Fibroblast of lung (primary cell): ENCODE results near the gene FRMD4A. TPM values are rescaled to one million over a fixed set of nuclear protein-coding genes. Genes with fewer than 3 reads are reported as not detected.

Experiments
- DNase-seq, 2 donors: peaks; one replicate each; pipeline versions ENCODE4 v3.0.0 to v3.0.0-alpha.2; 2010; ENCODE audit warnings: low read depth in 2 of 2
- H2AFZ ChIP-seq: 2 replicates; pipeline ENCODE4 v1.5.1; 2012; ENCODE audit warnings: low read length, control low read depth, inconsistent platforms
- H3K27ac ChIP-seq: 2 replicates; pipeline ENCODE4 v1.5.1; 2011; ENCODE audit warnings: low read length, control low read depth; ENCODE audit not compliant: insufficient read depth
- H3K27me3 ChIP-seq: 2 replicates; pipeline ENCODE4 v1.5.1; 2011; ENCODE audit warnings: mild to moderate bottlenecking, low read length; ENCODE audit not compliant: control insufficient read depth, insufficient read depth
- H3K36me3 ChIP-seq: 2 replicates; pipeline ENCODE4 v1.5.1; 2011; ENCODE audit warnings: low read length; ENCODE audit not compliant: control insufficient read depth, insufficient read depth
- H3K4me1 ChIP-seq: 2 replicates; pipeline ENCODE4 v1.5.1; 2011; ENCODE audit warnings: low read length; ENCODE audit not compliant: control insufficient read depth, insufficient read depth; ENCODE audit errors: extremely low read depth
- H3K4me2 ChIP-seq: 2 replicates; pipeline ENCODE4 v1.5.1; 2011; ENCODE audit warnings: low read length, control low read depth; ENCODE audit not compliant: insufficient read depth; ENCODE audit errors: extremely low read depth
- H3K4me3 ChIP-seq, 4 experiments: fragments of 200-600 bp in 1 of 4; sonication (generic) in 1 of 4; replicated peaks in 1 of 4; 2 replicates each; pipeline ENCODE4 v1.5.1; 2011 to 2016; ENCODE audit warnings: low read length in 4 of 4, low read depth in 3 of 4, mild to moderate bottlenecking in 3 of 4, control low read depth in 2 of 4, inconsistent platforms in 1 of 4, mixed read lengths in 1 of 4; ENCODE audit not compliant: insufficient read depth in 1 of 4; ENCODE audit errors: control extremely low read depth in 1 of 4
- H3K79me2 ChIP-seq: 2 replicates; pipeline ENCODE4 v1.5.1; 2012; ENCODE audit warnings: mild to moderate bottlenecking, low read length, inconsistent platforms; ENCODE audit not compliant: control insufficient read depth, insufficient read depth
- H3K9ac ChIP-seq: 2 replicates; pipeline ENCODE4 v1.5.1; 2011; ENCODE audit warnings: mild to moderate bottlenecking, low read length, control low read depth; ENCODE audit not compliant: insufficient read depth
- H3K9me3 ChIP-seq: 2 replicates; pipeline ENCODE4 v1.5.1; 2012; ENCODE audit warnings: low read depth, low read length; ENCODE audit not compliant: control insufficient read depth, insufficient read depth
- H4K20me1 ChIP-seq: 2 replicates; pipeline ENCODE4 v1.5.1; 2011; ENCODE audit warnings: low read length; ENCODE audit not compliant: control insufficient read depth, insufficient read depth; ENCODE audit errors: extremely low read depth
- EZH2 ChIP-seq: IDR thresholded peaks from 2 replicates; pipeline ENCODE4 v1.5.1; 2012; ENCODE audit warnings: low read length, control low read depth, mild to moderate bottlenecking; ENCODE audit errors: missing control alignments
- polyA plus RNA-seq, 2 donors: library from polyadenylated mRNA; depleted of rRNA in 1 of 2; stranded (reverse) in 1 of 2; unstranded in 1 of 2; fragments of >200 nt; gene quantifications; 2 replicates each; pipeline ENCODE4 v1.2.1, GENCODE V29; 2011 to 2012; ENCODE audit warnings: missing spikeins in 1 of 2
- total RNA-seq: library from RNA; depleted of rRNA; stranded (reverse); fragments of >200 nt; gene quantifications from 2 replicates; pipeline ENCODE4 v1.2.1, GENCODE V29; 2014
- TF ChIP-seq, protein P1 (sequence below), 2 donors: IDR thresholded peaks in 1 of 2; conservative IDR thresholded peaks in 1 of 2; 1 replicate in 1 of 2; 2 replicates in 1 of 2; pipeline ENCODE4 v1.5.1; 2011 to 2012; ENCODE audit warnings: low read length in 2 of 2, control low read depth in 1 of 2, inconsistent platforms in 1 of 2, low read depth in 1 of 2, mild to moderate bottlenecking in 1 of 2

Gene FRMD4A
- total and polyA plus RNA-seq, 2 donors (not counting 1 experiment from before 2014, with no cell fraction given): 26.9 to 63.6 TPM

DNA sequence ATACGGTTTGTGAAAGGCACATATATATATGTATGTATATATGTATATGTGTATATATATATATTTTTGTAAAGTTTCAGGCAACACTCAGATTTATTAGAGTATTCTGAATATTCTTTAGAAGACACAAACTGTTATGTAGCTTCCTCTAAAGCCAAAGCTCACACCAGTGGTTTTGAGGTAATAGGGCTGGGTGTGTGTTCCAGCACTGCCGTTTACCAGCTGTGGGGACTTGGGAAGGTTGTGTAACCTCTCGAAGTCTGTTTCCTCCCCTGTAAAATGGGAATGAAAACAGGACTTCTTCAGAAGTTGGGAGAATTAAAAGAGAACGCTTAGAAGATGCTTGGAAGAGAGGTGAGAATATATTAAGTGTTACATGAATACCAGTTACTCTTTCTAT lies 649.2 kb downstream of the FRMD4A start:
- Histone ChIP-seq H4K20me1 (no peaks in the 10 kb centered on the region), H3K36me3 (peaks cover 13% of the 10 kb centered on the region), H3K27ac (no peak overlapping the region), H3K79me2 (peaks cover 9% of the 10 kb centered on the region), H3K9ac (no peak overlapping the region), H2AFZ (no peak overlapping the region), H3K27me3 (no peaks in the 10 kb centered on the region), H3K9me3 (no peaks in the 10 kb centered on the region), H3K4me1 (peaks cover 21% of the 10 kb centered on the region), H3K4me3 (no peak overlapping the region), H3K4me2 (no peak overlapping the region)
- TF ChIP-seq, protein P1, sequence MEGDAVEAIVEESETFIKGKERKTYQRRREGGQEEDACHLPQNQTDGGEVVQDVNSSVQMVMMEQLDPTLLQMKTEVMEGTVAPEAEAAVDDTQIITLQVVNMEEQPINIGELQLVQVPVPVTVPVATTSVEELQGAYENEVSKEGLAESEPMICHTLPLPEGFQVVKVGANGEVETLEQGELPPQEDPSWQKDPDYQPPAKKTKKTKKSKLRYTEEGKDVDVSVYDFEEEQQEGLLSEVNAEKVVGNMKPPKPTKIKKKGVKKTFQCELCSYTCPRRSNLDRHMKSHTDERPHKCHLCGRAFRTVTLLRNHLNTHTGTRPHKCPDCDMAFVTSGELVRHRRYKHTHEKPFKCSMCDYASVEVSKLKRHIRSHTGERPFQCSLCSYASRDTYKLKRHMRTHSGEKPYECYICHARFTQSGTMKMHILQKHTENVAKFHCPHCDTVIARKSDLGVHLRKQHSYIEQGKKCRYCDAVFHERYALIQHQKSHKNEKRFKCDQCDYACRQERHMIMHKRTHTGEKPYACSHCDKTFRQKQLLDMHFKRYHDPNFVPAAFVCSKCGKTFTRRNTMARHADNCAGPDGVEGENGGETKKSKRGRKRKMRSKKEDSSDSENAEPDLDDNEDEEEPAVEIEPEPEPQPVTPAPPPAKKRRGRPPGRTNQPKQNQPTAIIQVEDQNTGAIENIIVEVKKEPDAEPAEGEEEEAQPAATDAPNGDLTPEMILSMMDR (conservative IDR thresholded peaks at IDR 0.05 in 1 of 2, IDR thresholded peaks at IDR 0.05 in 1 of 2; ENCODE audit: low read depth in 1 of 2, low read length in 2 of 2): no peak
- no peak for TF ChIP-seq EZH2
- DNase-seq: no peak

DNA sequence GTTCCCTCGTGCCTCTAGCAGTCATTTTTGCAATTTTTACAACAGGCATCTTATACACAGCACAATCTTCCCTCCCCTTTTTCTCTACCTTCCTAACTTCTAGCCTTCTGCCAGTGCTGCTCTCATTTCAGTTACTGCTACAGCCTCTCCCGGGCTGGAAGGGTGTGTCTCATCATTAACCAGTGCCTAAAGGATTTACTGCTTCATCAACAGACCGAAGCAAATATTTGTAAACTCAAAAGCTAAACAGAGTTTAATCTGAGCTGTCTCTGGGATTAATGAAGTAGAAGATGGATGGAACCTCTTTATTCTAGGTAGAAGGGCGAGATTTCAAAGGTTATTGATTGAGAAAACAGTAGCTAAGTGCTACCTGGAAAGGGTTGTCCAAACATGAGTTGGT lies 649.6 kb downstream of the FRMD4A start:
- no peak for DNase-seq
- H3K36me3 ChIP-seq: peaks cover 13% of the 10 kb centered on the region
- H3K9me3 ChIP-seq: no peaks in the 10 kb centered on the region
- H3K4me3 ChIP-seq: no peak overlapping the region
- H3K9ac ChIP-seq: no peak overlapping the region
- H2AFZ ChIP-seq: no peak overlapping the region
- H3K27me3 ChIP-seq: no peaks in the 10 kb centered on the region
- H3K4me1 ChIP-seq: peaks cover 19% of the 10 kb centered on the region
- H3K27ac ChIP-seq: no peak overlapping the region
- H4K20me1 ChIP-seq: no peaks in the 10 kb centered on the region
- no peak overlapping the region for H3K4me2 ChIP-seq
- H3K79me2 ChIP-seq: peaks cover 9% of the 10 kb centered on the region
- TF ChIP-seq, protein P1 (conservative IDR thresholded peaks at IDR 0.05 in 1 of 2, IDR thresholded peaks at IDR 0.05 in 1 of 2; ENCODE audit: low read depth in 1 of 2, low read length in 2 of 2): no peak
- no peak for TF ChIP-seq EZH2

DNA sequence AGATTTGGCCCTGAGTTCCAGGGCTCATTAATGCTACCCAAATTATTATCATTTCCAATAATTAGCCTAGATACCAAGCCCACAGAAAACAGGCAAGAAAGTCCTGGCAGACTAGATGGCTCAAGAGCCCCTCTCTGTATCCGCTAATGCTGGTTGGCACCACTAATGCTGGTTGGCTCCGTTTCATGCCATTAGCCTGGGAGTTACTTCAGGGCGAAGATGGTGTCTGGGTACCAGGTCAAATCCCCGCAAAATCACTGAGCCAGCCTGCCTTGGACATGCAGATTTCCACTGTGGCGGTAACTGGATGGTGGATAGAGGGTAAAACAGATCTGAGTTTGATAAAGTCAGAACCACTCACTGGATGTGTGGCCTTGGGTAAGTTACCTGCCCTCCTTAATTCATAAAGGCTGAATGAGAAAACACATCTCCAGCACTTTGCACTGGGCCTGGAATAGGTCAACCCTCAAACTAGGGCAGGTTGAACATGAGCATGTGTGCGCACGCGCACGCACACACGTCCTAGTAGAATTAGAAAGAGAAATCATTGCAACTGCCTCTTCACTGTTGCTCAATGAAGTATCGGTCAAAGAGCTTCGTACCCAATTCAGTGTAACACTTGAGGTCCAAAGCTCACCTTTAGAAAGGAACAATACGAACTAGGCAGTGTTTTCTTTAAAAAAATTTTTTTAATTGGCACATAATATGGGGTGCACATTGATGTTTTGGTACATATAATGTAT lies 652.5 kb downstream of the FRMD4A start:
- H3K27me3 ChIP-seq: no peaks in the 10 kb centered on the region
- no peaks in the 10 kb centered on the region for H4K20me1 ChIP-seq
- H3K79me2 ChIP-seq: peaks cover 11% of the 10 kb centered on the region
- H3K4me2 ChIP-seq: no peak overlapping the region
- TF ChIP-seq, protein P1 (conservative IDR thresholded peaks at IDR 0.05 in 1 of 2, IDR thresholded peaks at IDR 0.05 in 1 of 2; ENCODE audit: low read depth in 1 of 2, low read length in 2 of 2): no peak
- no peak for TF ChIP-seq EZH2
- DNase-seq: no peak
- no peak overlapping the region for H2AFZ ChIP-seq
- H3K27ac ChIP-seq: no peak overlapping the region
- H3K9ac ChIP-seq: no peak overlapping the region
- H3K4me3 ChIP-seq: no peak overlapping the region
- no peaks in the 10 kb centered on the region for H3K9me3 ChIP-seq
- peaks cover 17% of the 10 kb centered on the region for H3K36me3 ChIP-seq
- no peaks in the 10 kb centered on the region for H3K4me1 ChIP-seq
